Stimulated activated CD4-positive, alpha-beta T cell treated with anti-CD3 and anti-CD28 coated beads, Interleukin-1b, Interleukin-23, amount 100 ng/mL, for 4 hours (primary cell): Measurements from ENCODE around the gene EMC9.

Experiments used
- DNase-seq, 2 donors: peaks; one replicate each; pipeline ENCODE4 v3.0.0-alpha.2; 2020; ENCODE audit warnings: low read depth in 2 of 2

The EMC9 gene

DNA sequence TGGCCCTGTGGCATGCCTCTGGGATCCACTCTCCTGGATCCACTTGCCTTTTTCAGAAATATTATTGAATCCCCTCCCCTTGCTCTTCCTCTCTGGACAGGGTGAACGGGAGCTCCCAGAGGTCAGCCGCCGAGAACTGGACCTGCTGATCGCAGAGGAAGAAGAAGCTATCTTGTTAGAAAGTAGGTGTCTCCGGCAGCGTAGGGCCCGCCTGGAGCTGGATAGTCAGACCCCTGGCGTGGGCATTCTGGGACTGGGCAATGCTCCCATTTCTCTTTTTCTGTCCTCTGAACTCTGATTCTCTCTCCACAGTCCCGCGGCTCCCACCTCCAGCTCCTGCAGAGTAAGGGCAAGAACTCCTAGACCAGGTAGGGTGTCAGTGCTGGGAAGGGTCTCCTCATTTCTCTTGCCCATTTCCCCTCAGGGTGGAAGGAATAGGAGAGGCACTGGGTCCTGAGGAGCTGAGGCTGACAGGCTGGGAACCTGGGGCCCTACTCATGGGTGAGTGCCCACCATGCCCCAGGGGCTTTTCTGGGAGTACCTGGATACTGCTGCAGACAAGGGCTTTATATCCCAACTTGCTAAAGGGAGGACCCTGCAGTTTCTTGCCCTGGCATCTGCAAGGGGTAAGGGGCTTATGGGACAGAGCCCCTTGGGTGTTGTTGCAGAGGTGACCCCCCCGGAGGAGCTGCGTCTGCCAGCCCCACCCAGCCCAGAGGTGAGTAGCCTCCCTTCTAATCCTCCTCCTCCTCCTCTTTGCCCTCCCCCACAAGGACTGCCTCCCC lies 35.8 kb upstream of the EMC9 start:
- DNase-seq, result no peak

DNA sequence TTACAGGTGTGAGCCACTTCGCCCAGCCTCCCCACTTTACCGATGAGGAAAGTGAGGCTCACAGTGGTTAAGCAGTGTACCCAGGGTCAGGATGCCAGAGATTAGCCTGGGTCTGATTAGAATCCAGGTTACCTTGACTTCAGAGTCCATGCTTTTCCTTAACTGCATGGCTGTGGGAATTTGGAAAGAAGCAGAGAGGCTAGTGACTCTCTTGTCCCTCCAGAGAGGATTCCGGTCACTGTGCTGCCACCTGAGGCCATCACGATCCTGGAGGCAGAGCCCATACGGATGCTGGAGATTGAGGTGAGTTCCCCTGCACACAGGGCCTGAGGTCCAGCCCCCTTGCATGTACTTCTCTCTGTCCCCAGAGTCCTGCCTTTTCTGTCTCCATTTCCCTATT lies 35.2 kb upstream of the EMC9 start:
- no peak for DNase-seq

DNA sequence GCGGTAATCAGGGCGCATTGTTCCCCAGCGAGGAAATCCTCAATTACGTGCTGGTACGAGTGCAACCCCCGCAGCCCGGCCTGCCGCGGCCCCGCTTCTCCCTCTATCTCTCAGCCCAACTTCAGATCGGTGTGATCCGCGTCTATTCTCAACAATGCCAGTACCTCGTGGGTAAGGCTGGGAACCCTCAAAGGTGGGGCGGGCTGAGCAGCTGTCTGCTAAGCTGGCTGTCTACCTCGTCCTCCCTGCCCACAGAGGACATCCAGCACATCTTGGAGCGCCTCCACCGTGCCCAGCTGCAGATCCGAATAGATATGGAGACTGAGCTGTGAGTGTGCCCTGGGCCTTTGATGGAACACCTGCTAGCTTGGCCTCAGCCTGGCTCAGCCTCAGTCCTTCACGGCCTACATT lies 31.5 kb upstream of the EMC9 start:
- DNase-seq, result no peak

DNA sequence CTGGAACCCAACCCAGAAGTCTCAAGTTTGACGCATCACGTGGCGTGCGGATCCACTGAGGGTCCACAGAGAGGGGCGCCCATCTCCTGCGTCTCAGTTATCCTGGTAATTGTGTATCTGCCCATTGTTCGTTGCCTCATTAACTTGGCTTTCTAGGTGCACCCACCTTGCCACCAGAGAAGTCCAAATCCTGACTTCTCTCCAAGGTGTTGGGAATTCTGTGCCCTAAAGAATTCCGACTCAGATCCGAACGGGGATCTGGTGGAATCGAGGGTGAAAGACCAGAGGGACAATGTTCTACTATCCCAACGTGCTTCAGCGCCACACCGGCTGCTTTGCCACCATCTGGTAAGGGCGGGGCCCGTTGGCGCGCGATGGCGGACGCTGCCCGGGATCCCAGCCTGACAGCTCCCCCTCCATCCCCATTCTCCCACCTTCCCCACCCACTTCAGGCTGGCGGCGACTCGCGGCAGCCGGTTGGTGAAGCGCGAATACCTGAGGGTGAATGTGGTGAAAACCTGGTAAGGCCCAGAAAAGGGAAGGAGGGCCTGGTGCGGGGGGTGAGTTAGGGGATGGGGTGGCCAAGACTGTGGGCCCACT lies 31.0 kb upstream of the EMC9 start:
- no peak for DNase-seq

DNA sequence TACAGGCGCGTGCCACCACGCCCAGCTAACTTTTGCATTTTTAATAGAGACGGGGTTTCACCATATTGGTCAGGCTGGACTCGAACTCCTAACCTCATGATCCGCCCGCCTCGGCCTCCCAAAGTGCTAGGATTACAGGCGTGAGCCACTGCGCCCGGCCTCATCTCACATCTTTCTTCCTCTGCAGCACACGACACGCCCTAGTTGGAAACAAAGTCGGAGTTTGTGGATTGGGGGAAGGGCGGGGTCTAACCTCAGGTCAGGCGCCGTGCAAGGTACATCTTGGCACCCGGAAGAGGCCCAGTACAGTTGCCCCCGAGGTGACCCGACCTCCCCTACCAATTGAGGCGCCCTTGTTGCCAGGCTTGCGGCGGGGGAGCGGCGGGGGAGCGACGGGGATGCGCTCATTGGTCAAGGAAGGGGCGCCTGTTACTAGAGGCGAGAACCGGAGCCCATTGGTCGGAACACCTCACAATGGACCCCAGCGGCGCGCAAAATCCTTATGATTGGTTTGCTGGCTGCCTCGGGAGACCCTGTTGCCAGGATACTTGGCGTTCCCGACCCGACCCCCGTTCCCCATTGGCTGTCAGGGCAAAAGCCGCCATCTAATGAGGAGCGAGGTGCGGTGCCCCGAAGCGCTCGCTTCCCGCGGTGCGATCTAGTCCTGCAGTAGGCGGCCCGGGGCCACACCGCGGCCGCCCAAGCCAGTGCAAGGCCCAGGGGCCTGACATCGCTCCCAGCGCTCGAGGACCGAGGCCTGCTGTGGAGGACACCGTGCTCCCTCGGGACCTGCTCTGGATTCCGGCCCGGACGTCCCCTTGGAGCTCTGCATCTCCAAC lies 30.2 kb upstream of the EMC9 start, which contains the start of gene REC8:
REC8 (plus strand) TSS at position 659 of the 839 bp plus-strand sequence. CDS start 473 bp downstream, outside the sequence.
- DNase-seq, result peak in 1 of 2 donors; percentile 46

DNA sequence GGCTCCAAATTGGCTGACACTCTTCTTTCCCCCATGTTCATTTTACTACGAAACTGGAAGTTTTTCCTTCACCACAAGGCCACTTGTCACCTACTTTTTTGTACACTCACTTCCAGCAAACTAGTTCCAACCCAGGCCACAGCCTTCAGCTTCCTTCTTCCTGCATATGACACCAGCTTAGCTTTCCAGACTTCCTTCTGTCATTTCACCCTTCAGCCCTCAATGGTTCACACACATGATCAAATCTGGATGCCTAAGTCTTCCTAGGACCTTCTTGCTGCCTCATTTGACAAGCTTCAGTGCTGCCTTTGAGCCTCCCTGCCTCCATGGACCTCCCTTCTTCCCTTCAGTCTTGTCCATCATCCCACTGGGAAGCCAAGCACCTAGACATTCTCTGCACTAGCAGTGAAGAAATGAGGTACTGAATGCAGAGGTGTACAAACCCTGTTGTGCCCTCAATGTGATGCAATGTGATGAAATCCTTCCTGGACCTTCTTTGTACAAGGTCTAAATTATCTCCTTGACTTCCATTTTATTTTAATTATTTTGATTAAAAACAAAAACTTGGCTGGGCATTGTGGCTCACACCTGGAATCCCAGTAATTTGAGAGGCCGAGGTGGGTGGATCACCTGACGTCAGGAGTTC lies 26.2 kb upstream of the EMC9 start:
- no peak for DNase-seq

DNA sequence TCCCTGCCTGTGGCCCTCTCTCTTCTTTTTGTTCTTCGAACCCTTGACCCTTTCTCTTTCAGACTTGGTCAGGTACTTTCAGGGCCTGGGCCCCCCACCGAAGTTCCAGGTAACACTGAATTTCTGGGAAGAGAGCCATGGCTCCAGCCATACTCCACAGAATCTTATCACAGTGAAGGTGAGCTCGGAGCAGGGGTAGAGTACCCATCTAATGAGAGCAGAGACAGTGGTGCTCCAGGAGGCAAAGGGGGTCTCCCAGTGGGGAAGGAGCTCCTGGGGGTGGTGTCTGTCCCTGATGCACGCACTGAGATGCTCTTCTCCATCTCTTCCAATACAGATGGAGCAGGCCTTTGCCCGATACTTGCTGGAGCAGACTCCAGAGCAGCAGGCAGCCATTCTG lies 24.4 kb upstream of the EMC9 start:
- no peak for DNase-seq

DNA sequence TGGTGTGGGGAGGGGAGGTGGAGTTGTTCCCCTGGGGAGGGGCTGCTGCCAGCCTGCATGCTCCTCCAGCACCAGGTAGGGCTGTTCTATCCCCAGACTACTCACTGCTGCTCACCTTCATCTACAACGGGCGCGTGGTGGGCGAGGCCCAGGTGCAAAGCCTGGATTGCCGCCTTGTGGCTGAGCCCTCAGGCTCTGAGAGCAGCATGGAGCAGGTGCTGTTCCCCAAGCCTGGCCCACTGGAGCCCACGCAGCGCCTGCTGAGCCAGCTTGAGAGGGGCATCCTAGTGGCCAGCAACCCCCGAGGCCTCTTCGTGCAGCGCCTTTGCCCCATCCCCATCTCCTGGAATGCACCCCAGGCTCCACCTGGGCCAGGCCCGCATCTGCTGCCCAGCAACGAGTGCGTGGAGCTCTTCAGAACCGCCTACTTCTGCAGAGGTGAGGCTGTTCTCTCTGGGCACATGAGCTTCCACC lies 23.2 kb upstream of the EMC9 start:
- DNase-seq, result no peak

DNA sequence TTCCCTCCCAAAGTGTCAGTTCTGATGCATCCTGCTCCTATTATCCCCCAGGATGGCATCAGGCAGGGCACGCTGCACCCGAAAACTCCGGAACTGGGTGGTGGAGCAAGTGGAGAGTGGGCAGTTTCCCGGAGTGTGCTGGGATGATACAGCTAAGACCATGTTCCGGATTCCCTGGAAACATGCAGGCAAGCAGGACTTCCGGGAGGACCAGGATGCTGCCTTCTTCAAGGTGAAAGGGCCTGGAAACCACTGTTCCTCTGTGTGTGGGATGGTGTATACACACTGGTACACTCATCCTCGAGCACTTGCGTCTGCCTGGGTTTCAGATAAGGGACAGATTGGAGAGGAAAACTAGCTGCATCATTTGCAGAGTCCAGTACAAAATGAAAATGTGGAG lies 20.7 kb upstream of the EMC9 start:
- no peak for DNase-seq

DNA sequence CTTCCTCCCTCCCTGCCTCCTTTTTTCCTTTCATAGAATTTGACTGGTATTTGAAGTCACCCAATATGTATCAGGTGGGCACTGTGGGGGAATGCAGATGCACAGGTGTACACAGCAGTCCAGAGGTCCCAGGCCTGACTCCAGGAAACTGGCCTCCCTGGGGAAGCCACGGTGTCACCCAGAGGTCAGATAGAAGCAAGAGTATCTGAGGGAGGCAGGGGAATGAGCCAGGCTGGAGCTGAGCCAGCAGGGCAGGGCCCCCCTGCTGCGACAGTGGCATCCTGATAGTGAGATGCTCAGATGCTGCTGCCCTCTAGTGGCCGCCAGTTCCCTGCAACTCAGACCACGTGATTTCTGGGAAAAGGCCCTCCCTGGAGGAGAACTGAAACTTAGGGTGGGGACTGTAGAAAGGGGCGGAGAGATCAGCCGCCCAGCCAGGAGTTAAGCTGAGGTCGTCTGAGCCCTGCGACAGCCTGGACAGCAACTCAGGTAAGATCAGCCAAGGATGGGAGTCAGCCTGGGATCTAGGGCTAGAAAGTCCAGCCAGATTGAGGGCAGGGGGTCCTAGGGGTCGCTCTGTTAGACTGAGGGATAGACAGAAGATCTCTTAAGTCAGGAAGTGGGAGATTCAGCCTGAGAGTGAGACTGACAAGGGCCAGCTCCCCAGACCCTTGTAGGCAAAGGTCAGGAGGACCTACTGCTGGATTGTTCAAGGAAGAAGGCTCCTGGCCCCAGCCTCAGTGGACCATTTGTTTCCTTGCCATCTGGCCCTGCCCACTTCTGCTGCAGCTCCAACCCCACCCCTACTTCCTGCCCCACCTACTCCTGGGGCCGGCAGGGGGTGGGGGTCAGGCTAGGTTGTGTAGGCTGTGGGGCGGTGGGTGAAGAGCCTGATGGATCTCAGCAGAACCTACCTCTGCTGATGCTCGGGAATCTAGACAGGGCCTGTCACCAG lies 19.7 kb upstream of the EMC9 start, which contains the start of gene IRF9:
IRF9 (plus strand) TSS at position 416 of the 955 bp plus-strand sequence. CDS start 880 bp downstream, outside the sequence.
- DNase-seq, result peak; percentile 93 to 100

DNA sequence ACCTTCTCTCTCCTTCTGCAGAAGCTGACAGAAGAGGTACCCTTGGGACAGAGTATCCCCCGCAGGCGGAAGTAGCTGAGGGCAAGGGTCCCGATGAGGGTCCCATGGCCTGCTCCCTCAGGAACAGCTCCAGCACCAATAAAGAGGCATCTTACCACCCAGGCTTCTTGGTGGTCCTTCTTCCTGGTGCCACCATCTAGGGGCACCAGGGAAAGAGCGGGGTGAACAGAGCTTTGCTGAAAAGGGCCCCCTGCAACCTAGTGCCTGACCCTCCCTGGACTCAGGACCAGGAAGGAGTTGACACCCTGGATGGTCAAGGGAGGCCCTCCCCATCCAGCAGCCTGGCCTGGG lies 19.1 kb upstream of the EMC9 start:
- DNase-seq, result no peak

DNA sequence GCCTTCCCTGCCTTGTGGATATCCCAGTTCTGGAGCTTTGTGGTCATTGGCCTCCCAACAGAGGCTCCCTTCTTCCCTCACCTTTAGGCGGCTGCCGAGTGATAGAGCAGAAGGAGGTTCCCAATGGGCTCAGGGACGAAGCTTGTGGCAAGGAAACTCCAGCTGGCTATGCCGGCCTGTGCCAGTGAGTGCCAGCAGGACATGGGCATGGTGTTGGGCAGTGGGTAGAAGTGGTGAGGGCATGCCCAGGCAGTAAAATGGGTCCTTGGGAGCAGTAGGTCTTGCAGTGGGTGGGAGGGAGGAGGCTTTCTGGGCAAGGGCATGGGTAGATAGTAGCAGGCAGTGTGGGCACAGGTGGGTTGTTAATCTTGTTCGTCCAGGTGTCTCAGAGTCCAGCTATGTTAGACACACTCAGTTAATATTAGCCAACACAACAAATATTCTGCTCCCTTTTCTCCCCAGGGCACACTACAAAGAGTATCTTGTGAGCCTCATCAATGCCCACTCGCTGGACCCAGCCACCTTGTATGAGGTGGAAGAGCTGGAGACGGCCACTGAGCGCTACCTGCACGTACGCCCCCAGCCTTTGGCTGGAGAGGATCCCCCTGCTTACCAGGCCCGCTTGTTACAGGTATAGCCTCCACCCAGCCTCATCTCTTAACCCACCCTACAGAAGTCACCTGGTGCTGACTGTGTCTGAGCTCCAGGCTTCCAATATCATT lies 18.5 kb upstream of the EMC9 start:
- DNase-seq, result no peak

DNA sequence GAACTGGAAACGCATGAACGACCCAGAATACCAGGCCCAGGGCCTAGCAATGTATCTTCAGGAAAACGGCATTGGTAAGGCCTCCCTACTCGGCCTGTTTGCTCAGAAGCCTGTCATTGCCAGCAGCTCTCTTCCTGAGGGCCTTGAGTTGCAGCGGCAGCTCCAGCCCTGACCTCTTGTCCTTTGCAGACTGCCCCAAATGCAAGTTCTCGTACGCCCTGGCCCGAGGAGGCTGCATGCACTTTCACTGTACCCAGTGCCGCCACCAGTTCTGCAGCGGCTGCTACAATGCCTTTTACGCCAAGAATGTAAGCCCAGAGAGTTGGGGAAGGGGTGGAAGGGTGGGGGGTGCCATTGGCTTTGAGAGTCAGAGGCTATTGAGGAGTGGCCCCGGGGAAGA lies 15.9 kb upstream of the EMC9 start:
- no peak for DNase-seq

DNA sequence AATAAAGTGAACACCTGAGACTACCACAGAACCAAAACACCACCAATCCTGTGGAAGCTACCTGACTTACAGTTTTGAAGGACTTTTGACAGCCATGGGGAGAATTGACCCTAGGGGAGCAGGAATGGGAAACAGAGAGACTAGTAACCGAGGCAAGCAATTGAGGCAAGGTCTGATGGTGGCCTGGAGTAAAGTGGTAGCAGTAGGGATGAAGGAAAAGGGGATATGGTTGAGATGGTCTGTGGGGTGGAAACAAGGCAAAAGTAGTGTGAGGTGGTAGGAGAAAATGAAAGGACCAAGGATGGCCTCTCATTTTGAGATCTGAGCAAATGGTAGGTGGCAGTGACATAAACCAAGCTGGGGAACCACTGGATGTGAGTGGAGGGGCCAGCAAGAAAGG lies 15.4 kb upstream of the EMC9 start:
- DNase-seq, result no peak

DNA sequence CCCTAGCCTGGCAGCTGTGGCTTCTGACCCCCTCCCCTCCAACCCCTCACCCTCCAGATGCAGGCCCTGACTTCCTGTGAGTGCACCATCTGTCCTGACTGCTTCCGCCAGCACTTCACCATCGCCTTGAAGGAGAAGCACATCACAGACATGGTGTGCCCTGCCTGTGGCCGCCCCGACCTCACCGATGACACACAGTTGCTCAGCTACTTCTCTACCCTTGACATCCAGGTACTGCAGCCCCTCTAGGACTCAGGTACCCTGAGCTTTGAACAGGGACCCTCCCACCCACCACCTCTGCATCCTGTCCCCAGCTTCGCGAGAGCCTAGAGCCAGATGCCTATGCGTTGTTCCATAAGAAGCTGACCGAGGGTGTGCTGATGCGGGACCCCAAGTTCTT lies 13.7 kb upstream of the EMC9 start:
- no peak for DNase-seq

DNA sequence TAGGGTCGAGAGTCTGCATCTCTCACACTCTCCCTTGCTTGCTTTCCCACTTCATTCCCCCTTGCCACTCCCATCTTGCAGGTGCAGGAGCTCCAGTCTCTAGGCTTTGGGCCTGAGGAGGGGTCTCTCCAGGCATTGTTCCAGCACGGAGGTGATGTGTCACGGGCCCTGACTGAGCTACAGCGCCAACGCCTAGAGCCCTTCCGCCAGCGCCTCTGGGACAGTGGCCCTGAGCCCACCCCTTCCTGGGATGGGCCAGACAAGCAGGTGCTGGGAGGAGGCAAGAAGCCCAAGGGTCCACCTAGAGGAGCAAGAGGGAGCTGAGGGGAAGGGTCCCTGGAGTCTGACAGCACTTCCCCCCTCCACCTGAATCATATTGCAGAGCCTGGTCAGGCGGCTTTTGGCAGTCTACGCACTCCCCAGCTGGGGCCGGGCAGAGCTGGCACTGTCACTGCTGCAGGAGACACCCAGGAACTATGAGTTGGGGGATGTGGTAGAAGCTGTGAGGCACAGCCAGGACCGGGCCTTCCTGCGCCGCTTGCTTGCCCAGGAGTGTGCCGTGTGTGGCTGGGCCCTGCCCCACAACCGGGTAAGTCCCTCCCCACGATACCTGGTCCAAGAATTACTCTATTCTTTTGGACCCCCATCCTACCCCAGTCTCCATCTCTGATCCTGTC lies 10.2 kb upstream of the EMC9 start:
- no peak for DNase-seq

DNA sequence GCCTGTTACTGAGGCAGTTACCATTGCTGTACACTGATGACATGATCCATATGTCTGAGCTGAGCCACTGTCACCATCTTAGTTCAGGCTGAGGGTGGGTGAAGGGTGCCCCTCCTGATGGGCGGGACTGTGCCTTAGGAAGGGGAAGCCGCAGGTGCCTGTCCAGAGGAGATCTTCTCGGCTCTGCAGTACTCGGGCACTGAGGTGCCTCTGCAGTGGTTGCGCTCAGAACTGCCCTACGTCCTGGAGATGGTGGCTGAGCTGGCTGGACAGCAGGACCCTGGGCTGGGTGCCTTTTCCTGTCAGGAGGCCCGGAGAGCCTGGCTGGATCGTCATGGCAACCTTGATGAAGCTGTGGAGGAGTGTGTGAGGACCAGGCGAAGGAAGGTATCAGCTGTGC lies 9.6 kb upstream of the EMC9 start:
- DNase-seq, result no peak

DNA sequence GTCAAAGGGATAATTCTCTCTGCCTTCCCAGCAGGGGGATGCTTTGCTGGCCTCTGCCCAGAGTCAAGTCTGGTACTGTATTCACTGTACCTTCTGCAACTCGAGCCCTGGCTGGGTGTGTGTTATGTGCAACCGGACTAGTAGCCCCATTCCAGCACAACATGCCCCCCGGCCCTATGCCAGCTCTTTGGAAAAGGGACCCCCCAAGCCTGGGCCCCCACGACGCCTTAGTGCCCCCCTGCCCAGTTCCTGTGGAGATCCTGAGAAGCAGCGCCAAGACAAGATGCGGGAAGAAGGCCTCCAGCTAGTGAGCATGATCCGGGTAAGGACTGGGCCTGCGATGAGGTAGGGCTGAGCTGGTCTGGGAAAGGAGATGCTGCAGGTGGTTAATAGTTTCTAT lies 9.2 kb upstream of the EMC9 start:
- DNase-seq, result no peak

DNA sequence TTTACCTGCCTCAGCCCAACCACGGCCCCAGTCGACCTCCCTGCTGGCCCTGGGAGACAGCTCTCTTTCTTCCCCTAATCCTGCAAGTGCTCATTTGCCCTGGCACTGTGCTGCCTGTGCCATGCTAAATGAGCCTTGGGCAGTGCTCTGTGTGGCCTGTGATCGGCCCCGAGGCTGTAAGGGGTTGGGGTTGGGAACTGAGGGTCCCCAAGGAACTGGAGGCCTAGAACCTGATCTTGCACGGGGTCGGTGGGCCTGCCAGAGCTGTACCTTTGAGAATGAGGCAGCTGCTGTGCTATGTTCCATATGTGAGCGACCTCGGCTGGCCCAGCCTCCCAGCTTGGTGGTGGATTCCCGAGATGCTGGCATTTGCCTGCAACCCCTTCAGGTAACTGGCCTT lies 8.7 kb upstream of the EMC9 start:
- no peak for DNase-seq
